GM10266 (cell line): ENCODE measurements around the gene APOBEC3B.
"Not testable (repeated sequence)": the region's sequence is repeated elsewhere in the genome, so short reads cannot be mapped to it uniquely, and the experiment has no call there.

ENCODE experiments used
- DNase-seq: peaks from one replicate; pipeline ENCODE4 v3.0.0; 2012; ENCODE audit errors: extremely low spot score
- CTCF ChIP-seq: IDR thresholded peaks from 2 replicates; pipeline ENCODE4 v1.5.1; 2012; ENCODE audit warnings: mild to moderate bottlenecking, low read depth; ENCODE audit not compliant: control insufficient read depth, insufficient read depth; ENCODE audit errors: missing control alignments

Gene APOBEC3B

GRCh38 chr22:38938925-38939324, 43.2 kb upstream of the APOBEC3B start:
- no peak for TF ChIP-seq CTCF
- DNase-seq = no peak

- no peak for TF ChIP-seq CTCF
These were observed 41.2 kb upstream of the APOBEC3B start for GRCh38 chr22:38940811-38941384.

GRCh38 chr22:38941488-38941987, 40.6 kb upstream of the APOBEC3B start:
- TF ChIP-seq CTCF = no peak
- peak; percentile 77 for DNase-seq

More at GRCh38 chr22:38940811-38941384, 41.2 kb upstream of the APOBEC3B start:
- DNase-seq = no peak

GRCh38 chr22:38942702-38943101, 39.4 kb upstream of the APOBEC3B start:
- DNase-seq = no peak
- TF ChIP-seq CTCF = no peak

GRCh38 chr22:38943201-38943600, 38.9 kb upstream of the APOBEC3B start:
- peak; percentile 15 for TF ChIP-seq CTCF
- no peak for DNase-seq

GRCh38 chr22:38943882-38944281, 38.3 kb upstream of the APOBEC3B start:
- TF ChIP-seq CTCF = no peak
- no peak for DNase-seq

- TF ChIP-seq CTCF = no peak
- DNase-seq = no peak
These were observed 37.5 kb upstream of the APOBEC3B start for GRCh38 chr22:38944653-38945052.

- DNase-seq = not testable (repeated sequence)
These were observed 36.3 kb upstream of the APOBEC3B start for GRCh38 chr22:38945706-38946338.
